OCI-LY1 (cell line): Measurements from ENCODE around the gene CYGB.
"Not testable (repeated sequence)": the region's sequence is repeated elsewhere in the genome, so short reads cannot be mapped to it uniquely, and the experiment has no call there.

Experiments
- EZH2 ChIP-seq: fragments of 200-600 bp; sonication (generic), shearing (Covaris generic); IDR thresholded peaks from 2 replicates; pipeline ENCODE4 v1.8.0; 2017; ENCODE audit warnings: borderline replicate concordance, mixed run types, mild to moderate bottlenecking, antibody characterized with exemption, low read length, moderate library complexity, mixed read lengths
- TF ChIP-seq, protein P1 (sequence below): fragments of 200-600 bp; sonication (generic), shearing (Covaris generic); IDR thresholded peaks from 2 replicates; pipeline ENCODE4 v1.5.1; 2017; ENCODE audit warnings: mild to moderate bottlenecking, antibody characterized with exemption, low read length, moderate library complexity, mixed read lengths

DNA sequence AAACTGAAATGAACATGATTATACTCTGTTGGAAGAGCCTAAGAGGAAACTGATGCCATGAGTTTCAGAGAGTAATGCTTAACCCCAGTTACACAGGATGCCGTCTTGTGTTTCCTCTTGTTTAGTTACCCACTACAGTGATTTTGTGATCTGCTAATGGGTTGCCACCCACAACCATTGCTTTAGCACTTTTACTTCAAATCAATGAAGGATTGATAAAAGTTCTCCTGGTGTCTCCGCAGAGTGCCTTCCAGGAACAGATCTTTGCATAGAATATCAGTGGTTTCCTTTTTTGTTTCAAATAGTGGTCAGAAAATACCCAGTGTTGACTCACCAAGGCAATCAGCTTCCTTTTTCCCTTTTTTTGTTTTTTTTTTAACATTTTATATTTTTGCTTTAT is 25.9 kb upstream of the CYGB start:
- TF ChIP-seq EZH2: not testable (repeated sequence)
- TF ChIP-seq, protein P1, sequence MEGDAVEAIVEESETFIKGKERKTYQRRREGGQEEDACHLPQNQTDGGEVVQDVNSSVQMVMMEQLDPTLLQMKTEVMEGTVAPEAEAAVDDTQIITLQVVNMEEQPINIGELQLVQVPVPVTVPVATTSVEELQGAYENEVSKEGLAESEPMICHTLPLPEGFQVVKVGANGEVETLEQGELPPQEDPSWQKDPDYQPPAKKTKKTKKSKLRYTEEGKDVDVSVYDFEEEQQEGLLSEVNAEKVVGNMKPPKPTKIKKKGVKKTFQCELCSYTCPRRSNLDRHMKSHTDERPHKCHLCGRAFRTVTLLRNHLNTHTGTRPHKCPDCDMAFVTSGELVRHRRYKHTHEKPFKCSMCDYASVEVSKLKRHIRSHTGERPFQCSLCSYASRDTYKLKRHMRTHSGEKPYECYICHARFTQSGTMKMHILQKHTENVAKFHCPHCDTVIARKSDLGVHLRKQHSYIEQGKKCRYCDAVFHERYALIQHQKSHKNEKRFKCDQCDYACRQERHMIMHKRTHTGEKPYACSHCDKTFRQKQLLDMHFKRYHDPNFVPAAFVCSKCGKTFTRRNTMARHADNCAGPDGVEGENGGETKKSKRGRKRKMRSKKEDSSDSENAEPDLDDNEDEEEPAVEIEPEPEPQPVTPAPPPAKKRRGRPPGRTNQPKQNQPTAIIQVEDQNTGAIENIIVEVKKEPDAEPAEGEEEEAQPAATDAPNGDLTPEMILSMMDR: not testable (repeated sequence)
